GM19193 (cell line): Measurements from ENCODE around the gene EFR3B.

ENCODE experiments used
- POLR2A ChIP-seq: IDR thresholded peaks from 4 replicates; pipeline ENCODE4 v1.6.1; 2011; ENCODE audit not compliant: insufficient read depth, insufficient read length; ENCODE audit errors: extremely low read depth

The EFR3B gene

DNA sequence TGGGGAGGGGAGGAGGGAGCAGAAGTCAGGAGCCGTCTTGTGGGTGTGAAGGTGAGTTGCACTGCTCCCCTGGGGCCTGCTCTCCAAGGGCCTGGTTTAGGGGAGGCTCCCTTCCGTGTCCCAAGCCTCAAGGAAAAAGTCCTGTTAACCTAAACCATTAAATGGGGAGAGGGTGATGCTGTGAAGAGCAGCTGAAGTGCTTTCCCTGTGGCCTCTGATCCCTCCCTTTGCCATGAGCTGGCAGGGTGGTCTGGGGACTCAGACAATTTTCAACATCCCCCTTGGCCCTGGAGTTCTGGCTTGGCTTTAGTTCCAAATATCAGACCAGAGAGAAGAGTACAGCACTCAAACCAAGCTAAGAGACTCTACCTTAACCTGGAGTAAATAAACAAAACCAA, 127.2 kb downstream of the EFR3B start:
- no peak for TF ChIP-seq POLR2A

DNA sequence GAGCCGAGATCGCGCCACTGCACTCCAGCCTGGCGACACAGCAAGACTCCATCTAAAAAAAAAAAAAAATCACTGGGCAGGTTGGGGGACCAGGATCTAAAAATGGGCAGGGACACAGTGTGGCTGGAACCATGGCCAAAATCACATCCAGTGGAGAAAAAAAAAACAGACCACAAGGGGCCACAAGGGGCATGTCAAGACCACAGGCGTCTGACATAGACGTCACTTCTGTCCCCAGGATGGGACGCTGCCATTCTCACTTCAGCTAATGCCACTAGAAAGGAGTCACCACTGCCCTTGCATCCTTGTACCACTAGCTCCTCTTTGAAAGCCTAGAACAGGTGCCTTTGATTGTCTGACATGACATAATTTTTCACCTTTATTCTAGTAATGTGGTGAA, 129.0 kb downstream of the EFR3B start:
- TF ChIP-seq POLR2A = no peak

DNA sequence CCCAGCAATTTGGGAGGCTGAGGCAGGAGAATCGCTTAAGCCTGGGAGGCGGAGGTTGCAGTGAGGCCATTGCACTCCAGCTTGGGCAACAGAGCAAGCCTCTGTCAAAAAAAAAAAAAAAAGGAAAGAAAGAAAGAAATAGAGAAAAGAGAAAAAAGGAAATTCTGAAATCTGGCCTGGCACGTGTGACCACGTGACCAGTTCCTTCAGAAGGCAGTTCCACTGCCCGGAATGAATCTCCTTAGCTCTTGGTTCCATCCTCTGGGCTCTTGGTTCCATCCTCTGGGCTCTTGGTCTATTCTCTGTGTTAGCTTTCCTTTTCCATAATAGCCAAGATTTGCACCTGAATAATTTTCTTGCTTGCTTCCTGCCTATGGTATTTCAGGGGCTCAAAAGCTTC, 131.8 kb downstream of the EFR3B start:
- TF ChIP-seq POLR2A = no peak

DNA sequence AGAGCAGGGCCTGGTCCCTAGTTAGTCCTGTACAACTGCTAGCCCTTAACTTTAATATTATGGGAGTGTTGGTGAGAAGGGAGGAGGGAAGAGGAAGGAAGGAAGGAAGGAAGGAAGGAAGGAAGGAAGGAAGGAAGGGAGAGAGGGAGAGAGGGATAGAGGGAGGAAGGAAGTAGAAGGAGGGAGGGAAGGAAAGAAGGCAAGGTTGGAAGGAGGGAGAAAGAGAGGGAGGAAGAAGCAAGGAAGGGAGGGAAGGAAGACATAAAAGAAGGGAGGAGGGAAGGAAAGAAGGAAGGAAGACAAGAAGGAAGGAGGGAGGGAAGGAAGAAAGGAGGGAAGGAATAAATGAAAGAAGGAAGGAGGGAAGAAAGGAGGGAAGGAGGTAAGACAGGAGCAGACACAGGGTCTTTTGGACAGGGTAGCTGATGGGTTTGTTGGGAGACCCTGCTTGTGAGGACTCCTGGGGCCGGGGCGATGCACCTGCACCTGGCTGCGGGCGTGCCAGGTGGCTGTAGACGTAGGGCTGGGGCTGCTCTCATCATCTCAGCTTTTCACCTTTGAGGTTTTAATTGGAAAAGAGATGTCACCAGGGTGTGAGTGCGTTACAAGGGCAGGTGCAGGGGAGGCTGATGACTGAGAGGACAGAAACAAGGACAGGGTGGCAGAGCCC, 132.5 kb downstream of the EFR3B start:
- no peak for TF ChIP-seq POLR2A

DNA sequence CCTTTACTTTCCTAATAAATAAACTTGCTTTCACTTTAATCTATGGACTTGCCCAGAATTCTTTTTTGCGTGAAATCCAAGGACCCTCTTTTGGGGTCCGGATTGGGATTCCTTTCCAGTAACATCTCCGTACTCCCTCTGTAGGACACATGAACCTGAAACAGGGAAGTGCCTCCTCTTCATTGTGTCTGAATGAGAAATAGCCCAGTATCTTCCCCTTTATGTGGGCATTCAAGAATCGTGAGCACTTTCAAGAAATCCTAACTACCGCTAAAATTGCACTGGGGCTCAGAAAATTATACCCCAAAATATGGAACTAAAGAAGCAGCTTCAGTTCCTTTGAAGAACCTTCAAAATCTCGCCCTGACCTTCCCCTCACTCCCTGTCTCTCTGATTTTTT, 134.3 kb downstream of the EFR3B start:
- TF ChIP-seq POLR2A = no peak

DNA sequence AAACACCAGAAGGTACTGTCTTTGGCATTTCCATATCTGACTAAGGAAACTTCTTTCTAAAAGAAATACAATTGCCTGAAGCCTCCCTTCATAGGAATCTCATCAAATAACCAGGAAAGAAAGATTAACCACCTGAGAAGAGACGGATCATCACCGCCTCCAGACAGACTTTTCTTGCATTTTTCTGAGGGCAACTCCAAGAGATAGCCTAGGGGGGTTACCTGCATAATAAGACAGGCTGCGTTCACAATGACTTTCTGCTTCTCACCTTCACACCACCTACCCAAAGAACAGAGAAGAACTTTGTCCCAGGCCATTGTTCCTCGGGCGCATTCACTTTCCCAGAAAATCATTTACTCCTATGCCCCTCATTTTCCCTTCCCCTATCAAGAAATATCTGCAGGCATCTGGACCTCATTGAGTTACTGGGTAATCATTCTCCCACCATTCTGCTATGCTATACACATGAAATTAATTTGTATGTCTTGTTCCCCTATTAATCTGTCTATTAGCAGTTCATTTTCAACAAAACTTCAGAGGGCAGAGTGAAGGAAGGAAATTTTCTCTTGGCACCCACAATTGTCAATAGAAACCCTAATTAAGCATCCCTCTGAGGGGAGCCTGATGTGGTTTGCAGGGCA, 134.8 kb downstream of the EFR3B start:
- TF ChIP-seq POLR2A = no peak

DNA sequence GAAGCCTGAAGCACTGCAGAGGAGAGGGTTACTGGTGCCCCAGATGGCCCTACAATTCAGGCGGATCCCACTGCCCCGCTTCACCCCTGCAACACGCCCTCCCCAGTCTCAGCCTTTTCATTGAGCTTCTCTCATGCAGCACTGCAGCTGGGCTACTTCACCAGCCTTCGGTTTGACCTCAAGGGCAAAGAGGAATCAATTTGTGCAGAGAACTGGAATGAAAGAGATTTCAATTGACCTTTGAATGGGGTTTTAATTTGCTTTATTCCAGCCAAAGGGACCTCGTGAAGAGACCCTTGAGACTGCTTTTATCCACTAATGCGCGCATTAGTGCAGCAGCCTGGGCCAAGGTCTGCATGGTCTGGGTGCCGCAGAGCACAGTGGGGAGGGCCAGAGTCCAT, 135.3 kb downstream of the EFR3B start:
- no peak for TF ChIP-seq POLR2A

DNA sequence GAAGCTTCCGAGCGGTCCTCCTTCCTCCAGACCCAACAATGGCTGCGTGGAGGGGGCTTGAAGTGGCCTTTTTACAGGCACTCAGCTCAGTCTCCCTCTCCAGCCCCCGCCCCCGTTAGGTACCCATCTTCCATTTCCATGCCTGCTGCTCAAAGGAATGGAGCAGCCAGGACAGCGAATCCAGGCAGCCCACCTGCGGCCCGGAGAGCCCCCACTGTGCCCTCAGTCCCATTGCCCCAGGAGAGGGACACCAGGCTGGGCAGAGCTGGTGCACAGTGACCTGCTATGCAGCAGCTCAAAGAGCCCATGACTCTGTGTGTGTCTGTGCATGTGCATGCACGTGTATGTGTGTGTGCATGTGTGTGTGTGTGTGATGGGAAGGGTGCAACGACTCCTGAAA, 137.1 kb downstream of the EFR3B start:
- no peak for TF ChIP-seq POLR2A

DNA sequence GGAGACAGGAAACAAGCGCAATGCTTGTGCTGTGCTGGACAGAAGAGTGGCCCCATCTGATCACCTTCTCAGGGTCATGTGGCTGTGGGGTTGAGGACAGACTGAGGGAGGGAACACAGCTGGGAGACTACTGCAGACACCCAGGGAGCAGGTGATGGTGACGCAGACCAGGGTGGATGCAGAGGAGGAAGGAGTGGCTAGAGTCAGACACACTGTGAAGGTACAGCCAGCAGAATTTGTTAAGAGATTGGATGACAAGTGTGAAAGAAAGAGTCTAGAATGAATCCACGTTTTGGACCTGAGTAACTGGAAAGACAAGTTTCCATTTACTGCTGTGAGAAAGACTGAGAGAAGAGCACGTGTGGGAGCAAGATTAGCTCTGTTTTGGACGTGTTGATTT, 142.4 kb downstream of the EFR3B start:
- no peak for TF ChIP-seq POLR2A

DNA sequence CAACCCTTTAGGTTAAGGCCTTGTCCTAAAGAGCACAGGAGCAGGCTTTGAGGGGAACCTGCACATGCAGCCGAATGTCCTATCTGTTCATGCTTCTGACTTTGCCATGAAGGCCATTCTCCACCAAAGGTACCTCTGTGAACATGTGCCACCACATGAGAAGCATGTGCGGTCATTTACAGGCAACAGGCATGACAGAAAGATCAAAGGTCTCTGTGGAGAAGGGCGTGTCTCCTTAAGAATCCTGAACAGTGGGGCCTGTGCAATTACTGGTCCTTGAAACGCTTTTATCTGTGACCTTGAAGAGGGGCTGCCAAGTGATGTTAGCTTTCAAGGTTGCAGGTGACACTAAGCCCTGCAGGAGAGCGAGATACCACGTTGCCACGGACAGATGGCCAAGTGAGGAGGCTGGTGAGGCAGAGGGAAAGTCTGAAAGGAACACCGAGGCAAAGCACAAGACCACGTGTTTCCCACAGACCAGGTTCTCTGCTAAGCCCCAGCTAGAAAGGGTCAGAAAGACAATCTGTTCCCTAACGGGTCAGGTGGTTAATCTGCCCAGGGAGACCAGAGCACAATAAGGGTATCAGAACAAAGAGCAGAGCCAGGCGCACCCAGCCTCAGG, 146.0 kb downstream of the EFR3B start:
- no peak for TF ChIP-seq POLR2A

DNA sequence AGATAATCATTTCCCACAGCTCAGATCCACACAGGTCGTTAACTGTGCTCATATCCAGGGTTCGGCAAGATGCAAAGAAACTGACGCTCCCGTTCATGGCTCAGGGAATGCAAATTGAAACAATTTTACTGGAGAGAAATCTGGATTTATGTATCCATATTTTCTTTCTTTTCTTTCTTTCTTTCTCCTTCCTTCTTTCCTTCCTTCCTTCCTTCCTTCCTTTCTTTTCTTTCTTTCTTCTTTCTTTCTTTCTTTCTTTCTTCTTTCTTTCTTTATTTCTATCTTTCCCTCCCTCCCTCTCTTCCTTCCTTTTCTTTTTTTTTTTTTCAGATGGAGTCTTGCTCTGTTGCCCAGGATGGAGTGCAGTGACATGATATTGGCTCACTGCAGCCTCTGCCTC, 146.5 kb downstream of the EFR3B start:
- TF ChIP-seq POLR2A = no peak

DNA sequence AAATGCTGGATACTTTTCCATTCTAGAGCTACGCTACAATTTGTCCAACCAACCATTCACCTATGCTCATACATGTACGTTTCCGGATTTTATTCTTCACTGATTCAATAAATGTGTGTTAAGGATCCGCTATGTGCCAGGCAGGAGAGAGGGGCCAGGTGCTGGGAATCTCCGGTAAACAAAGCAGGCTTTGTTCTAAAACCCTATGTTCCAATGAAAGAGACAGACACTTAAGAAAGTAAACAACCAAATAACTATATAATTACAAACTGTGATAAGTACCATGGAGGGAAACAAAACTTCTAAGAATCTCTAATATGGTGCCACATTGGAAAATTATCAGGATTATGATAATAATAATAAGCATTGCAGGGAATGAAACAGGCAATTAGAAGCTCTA, 148.7 kb downstream of the EFR3B start:
- TF ChIP-seq POLR2A = no peak

DNA sequence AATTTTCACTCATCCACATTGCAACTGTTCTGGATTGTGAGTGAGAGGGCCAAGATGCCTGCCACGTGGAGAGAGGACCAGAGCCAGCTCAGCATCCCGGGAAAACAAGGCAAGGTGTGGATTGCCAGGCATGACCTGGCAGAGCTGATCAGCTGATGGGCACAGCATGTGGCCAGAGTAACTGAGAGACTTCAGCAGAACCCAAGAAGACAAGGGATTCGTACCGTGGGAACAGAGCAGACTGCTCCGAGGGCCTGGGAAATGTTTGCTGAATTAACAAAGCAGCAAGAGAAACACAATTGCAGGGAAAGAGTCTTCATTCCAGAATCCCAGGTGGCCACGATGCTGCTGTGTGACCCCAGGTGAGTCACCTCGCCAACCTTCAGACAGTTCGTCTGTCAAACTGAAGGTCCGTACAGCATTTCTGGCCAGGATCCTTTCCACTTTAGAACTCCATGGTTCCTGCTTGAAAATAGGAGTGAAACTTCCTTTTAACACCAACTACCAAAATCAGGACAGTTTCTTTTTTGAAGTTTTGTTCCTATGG, 152.8 kb downstream of the EFR3B start:
- no peak for TF ChIP-seq POLR2A

DNA sequence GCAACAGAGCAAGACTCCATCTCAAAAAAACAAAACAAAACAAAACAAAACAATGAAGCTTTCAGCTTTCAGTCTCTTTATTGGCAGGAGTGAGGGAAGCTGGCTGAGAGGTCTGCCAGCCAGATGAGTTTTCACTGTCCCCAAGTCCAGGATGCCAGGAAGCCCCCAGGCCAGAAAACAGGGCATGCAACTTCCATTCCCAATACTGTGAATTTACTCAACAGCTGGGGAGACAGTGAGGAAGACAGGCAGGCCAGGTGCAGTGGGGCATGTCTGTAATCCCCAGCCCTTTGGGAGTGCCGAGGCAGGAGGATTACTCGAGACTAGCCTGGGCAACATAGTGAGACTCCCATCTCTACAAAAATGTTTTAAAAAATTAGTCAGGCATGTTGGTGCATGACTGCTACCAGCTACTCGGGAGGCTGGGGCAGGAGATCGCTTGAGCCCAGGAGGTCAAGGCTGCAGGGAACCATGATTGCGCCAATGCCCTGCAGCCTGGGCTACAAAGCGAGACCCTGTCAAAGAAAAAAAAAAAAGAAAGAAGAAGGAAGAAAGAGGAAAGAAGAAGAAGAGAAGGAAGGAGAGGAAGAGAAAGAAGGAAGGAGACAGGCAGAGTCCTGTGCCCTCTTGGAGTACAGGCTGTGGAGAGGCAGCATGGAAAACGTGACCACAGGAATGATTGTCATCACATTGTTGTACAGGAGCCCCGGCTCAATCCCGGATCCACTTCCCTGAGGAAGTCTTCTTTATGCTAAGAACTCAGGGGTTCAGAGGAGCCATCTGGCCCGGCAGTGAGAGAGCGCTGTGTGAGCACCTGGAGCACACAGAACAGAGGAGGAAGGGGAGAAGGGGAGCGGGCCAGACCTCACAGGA, 155.7 kb downstream of the EFR3B start:
- no peak for TF ChIP-seq POLR2A

DNA sequence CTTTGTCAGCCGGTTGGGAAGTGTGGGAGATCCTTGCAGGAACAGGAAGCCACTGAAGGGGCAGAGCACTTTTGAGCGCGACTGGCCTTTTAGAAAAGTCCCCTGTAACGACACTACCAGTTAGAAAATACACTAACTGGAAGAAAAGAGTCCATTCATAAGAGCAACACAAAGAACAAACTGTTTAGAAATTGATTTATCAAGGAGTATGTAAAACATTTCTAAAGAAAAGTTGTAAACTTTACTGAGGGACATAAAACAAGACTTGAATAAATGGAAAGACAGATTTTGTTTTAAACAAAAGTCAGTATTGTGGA, 156.3 kb downstream of the EFR3B start:
- no peak for TF ChIP-seq POLR2A
